AG10803 (cell line): ENCODE results near the gene DYRK1B.

Experiments
- DNase-seq: peaks from one replicate; pipeline ENCODE4 v3.0.0; 2010; ENCODE audit warnings: low read depth
- H3K4me3 ChIP-seq: 2 replicates; pipeline ENCODE4 v1.5.1; 2011; ENCODE audit warnings: mild to moderate bottlenecking, low read length, control low read depth
- CTCF ChIP-seq: conservative IDR thresholded peaks from 2 replicates; pipeline ENCODE4 v1.5.1; 2011; ENCODE audit warnings: mild to moderate bottlenecking, low read length, control low read depth, inconsistent platforms

Gene DYRK1B

GRCh38 chr19:39841041-39841440, 7.1 kb upstream of the DYRK1B start:
- no peak for DNase-seq
- H3K4me3 ChIP-seq = no peak overlapping the region
- no peak for TF ChIP-seq CTCF

- H3K4me3 ChIP-seq = no peak overlapping the region
- DNase-seq = no peak
- no peak for TF ChIP-seq CTCF
These were observed 6.5 kb upstream of the DYRK1B start for GRCh38 chr19:39840492-39840891.

GRCh38 chr19:39839678-39840327, 5.8 kb upstream of the DYRK1B start:
- no peak overlapping the region for H3K4me3 ChIP-seq
- no peak for TF ChIP-seq CTCF
- peak; percentile 16 for DNase-seq

- TF ChIP-seq CTCF = no peak
- no peak for DNase-seq
- no peak overlapping the region for H3K4me3 ChIP-seq
These were observed 4.6 kb upstream of the DYRK1B start for GRCh38 chr19:39838569-39838968.

GRCh38 chr19:39837978-39838377, 4.0 kb upstream of the DYRK1B start:
- no peak for TF ChIP-seq CTCF
- no peak for DNase-seq
- no peak overlapping the region for H3K4me3 ChIP-seq

GRCh38 chr19:39834287-39834841, 402 bp upstream of the DYRK1B start:
- no peak for DNase-seq
- H3K4me3 ChIP-seq = no peak overlapping the region
- TF ChIP-seq CTCF = no peak

GRCh38 chr19:39833160-39833463, 850 bp downstream of the DYRK1B start:
- H3K4me3 ChIP-seq = peak overlapping the region; percentile 92
- no peak for TF ChIP-seq CTCF
- no peak for DNase-seq
